KMS-11 (cell line): ENCODE results near the gene TTC34.

ENCODE experiments used
- H2AFZ ChIP-seq: fragments of 200-600 bp; sonication (generic); 2 replicates; pipeline ENCODE4 v1.6.1; 2016; ENCODE audit warnings: antibody characterized with exemption, mixed run types, low read depth
- H3K27ac ChIP-seq: fragments of 200-600 bp; sonication (generic); 2 replicates; pipeline ENCODE4 v1.6.1; 2016; ENCODE audit warnings: mild to moderate bottlenecking, mixed run types
- H3K27me3 ChIP-seq: fragments of 200-600 bp; sonication (generic); 2 replicates; pipeline ENCODE4 v1.6.1; 2017; ENCODE audit warnings: mild to moderate bottlenecking, low read depth, mixed run types, moderate library complexity; ENCODE audit not compliant: insufficient read depth
- H3K36me3 ChIP-seq: fragments of 200-600 bp; sonication (generic); 2 replicates; pipeline ENCODE4 v1.6.1; 2017; ENCODE audit warnings: mild to moderate bottlenecking, mixed run types; ENCODE audit not compliant: insufficient read depth
- H3K4me1 ChIP-seq: fragments of 200-600 bp; sonication (generic); 2 replicates; pipeline ENCODE4 v1.6.1; 2016; ENCODE audit warnings: mild to moderate bottlenecking, low read depth, mixed run types; ENCODE audit not compliant: poor library complexity, severe bottlenecking
- H3K4me2 ChIP-seq: fragments of 200-600 bp; sonication (generic); 2 replicates; pipeline ENCODE4 v1.7.0; 2016; ENCODE audit warnings: mild to moderate bottlenecking, mixed run types
- H3K4me3 ChIP-seq: fragments of 200-600 bp; sonication (generic); IDR thresholded peaks from 2 replicates; pipeline ENCODE4 v1.6.1; 2017; ENCODE audit warnings: low read depth, low read length, mixed read lengths; ENCODE audit not compliant: insufficient read depth
- H3K79me2 ChIP-seq: fragments of 200-600 bp; sonication (generic); 2 replicates; pipeline ENCODE4 v1.6.1; 2016; ENCODE audit warnings: low read depth, mixed run types; ENCODE audit not compliant: insufficient read depth
- H3K9ac ChIP-seq: fragments of 200-600 bp; sonication (generic); 2 replicates; pipeline ENCODE4 v1.6.1; 2016; ENCODE audit warnings: mild to moderate bottlenecking, mixed run types
- H4K20me1 ChIP-seq: fragments of 200-600 bp; sonication (generic); 2 replicates; pipeline ENCODE4 v1.6.1; 2016; ENCODE audit warnings: mild to moderate bottlenecking, mixed run types; ENCODE audit not compliant: insufficient read depth
- TF ChIP-seq, protein P1 (sequence below): fragments of 200-600 bp; sonication (generic); conservative IDR thresholded peaks from 2 replicates; pipeline ENCODE4 v1.6.1; 2017; ENCODE audit warnings: low read depth, mild to moderate bottlenecking, antibody characterized with exemption, low read length, moderate library complexity, mixed read lengths

Gene TTC34

DNA sequence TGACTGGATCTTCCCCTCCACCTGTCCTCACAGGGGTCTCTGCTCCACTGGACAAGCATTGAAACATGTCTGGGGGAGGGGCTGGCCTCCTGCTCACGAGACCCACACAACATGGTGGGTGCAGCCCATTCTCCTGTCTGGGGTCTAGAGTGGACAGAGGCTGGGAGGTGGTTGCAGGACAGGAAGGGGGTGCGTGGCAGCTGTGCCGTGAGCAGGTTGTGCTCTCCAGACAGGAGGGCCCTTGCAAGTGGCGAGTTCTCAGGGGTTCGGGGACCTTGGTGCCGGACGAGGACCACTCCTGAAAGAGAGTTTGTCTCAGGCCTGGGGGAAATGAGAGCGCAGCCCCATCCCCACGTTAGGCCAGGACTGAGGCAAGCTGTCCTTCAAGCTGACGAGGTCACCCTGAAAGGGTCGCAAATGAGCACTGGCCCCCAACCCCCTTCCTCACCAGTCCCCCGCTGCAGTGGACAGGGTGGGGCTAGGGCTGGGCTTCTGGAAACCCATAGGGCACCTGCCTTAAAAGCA, 21.2 kb upstream of the TTC34 start:
- TF ChIP-seq, protein P1, sequence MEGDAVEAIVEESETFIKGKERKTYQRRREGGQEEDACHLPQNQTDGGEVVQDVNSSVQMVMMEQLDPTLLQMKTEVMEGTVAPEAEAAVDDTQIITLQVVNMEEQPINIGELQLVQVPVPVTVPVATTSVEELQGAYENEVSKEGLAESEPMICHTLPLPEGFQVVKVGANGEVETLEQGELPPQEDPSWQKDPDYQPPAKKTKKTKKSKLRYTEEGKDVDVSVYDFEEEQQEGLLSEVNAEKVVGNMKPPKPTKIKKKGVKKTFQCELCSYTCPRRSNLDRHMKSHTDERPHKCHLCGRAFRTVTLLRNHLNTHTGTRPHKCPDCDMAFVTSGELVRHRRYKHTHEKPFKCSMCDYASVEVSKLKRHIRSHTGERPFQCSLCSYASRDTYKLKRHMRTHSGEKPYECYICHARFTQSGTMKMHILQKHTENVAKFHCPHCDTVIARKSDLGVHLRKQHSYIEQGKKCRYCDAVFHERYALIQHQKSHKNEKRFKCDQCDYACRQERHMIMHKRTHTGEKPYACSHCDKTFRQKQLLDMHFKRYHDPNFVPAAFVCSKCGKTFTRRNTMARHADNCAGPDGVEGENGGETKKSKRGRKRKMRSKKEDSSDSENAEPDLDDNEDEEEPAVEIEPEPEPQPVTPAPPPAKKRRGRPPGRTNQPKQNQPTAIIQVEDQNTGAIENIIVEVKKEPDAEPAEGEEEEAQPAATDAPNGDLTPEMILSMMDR, result no peak

GRCh38 chr1:2821966-2822620, 20.6 kb upstream of the TTC34 start:
- no peak overlapping the region for H2AFZ ChIP-seq
- no peaks in the 10 kb centered on the region for H3K79me2 ChIP-seq
- H3K36me3 ChIP-seq, result no peaks in the 10 kb centered on the region
- no peaks in the 10 kb centered on the region for H3K4me1 ChIP-seq
- H4K20me1 ChIP-seq, result no peaks in the 10 kb centered on the region
- H3K27me3 ChIP-seq, result peaks cover 39% of the 10 kb centered on the region; the same call in 1 of the 2 replicates
- no peak overlapping the region for H3K9ac ChIP-seq
- TF ChIP-seq, protein P1, result peak; percentile 38; the same call in 1 of the 2 replicates
- no peak overlapping the region for H3K4me3 ChIP-seq
- no peak overlapping the region for H3K27ac ChIP-seq
- no peak overlapping the region for H3K4me2 ChIP-seq

More for the DNA sequence above, 21.2 kb upstream of the TTC34 start:
- no peaks in the 10 kb centered on the region for H4K20me1 ChIP-seq
- no peak overlapping the region for H3K27ac ChIP-seq
- no peak overlapping the region for H3K4me3 ChIP-seq
- H3K27me3 ChIP-seq, result peaks cover 34% of the 10 kb centered on the region; the same call in 1 of the 2 replicates
- H3K9ac ChIP-seq, result no peak overlapping the region
- H3K36me3 ChIP-seq, result no peaks in the 10 kb centered on the region
- no peaks in the 10 kb centered on the region for H3K79me2 ChIP-seq
- no peak overlapping the region for H2AFZ ChIP-seq
- H3K4me1 ChIP-seq, result no peaks in the 10 kb centered on the region
- no peak overlapping the region for H3K4me2 ChIP-seq

- Histone ChIP-seq H3K9ac (no peak overlapping the region), H2AFZ (no peak overlapping the region), H3K27ac (no peak overlapping the region), H3K27me3 (peaks cover 46% of the 10 kb centered on the region; the same call in 1 of the 2 replicates), H3K4me2 (no peak overlapping the region), H3K4me1 (no peaks in the 10 kb centered on the region), H3K4me3 (no peak overlapping the region), H3K79me2 (no peaks in the 10 kb centered on the region), H3K36me3 (no peaks in the 10 kb centered on the region), H4K20me1 (no peaks in the 10 kb centered on the region)
- TF ChIP-seq, protein P1, result no peak
Measured at GRCh38 chr1:2821373-2821955, 20.0 kb upstream of the TTC34 start.

GRCh38 chr1:2820731-2821372, 19.4 kb upstream of the TTC34 start:
- Histone ChIP-seq H3K27me3 (peaks cover 52% of the 10 kb centered on the region), H3K27ac (no peak overlapping the region), H2AFZ (no peak overlapping the region), H3K4me1 (no peaks in the 10 kb centered on the region), H3K36me3 (no peaks in the 10 kb centered on the region), H3K4me3 (no peak overlapping the region), H3K9ac (no peak overlapping the region), H3K4me2 (no peak overlapping the region), H4K20me1 (no peaks in the 10 kb centered on the region), H3K79me2 (no peaks in the 10 kb centered on the region)
- TF ChIP-seq, protein P1, result no peak
